ENCODE measurements around the gene CHRNA4. TPM values are rescaled to one million over a fixed set of nuclear protein-coding genes. Genes with fewer than 3 reads are reported as not detected.
A peak's percentile ranks its signal among the peaks of the same experiment; 100 is the strongest.

Gene CHRNA4
- total RNA-seq, 6 experiments from 2014 or later: 4.6 to 165 (median 26.8) TPM

DNA sequence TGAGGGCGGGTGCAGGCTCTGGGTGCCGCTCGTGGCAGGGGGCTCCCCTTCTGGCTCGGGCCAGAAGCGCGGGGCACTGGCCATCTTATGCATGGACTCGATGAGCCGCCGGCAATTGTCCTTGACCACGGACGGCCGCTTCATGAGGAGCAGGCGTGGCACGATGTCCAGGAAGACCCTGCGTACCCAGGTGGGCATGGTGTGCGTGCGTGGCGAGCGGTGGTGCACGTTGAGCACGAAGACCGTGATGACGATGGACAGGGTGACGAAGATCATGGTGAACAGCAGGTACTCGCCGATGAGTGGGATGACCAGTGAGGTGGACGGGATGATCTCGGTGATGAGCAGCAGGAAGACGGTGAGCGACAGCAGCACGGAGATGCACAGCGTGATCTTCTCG is 11.0 kb downstream of the CHRNA4 start:
- Histone ChIP-seq H3K27me3 (no peaks in the 10 kb centered on the region), H3K4me1 (no peaks in the 10 kb centered on the region), H3K9me3 (no peaks in the 10 kb centered on the region), H3K27ac (no peak overlapping the region), H3K36me3 (peaks cover 0 to under 1% (median 0%) of the 10 kb centered on the region in 4 donors), H3K4me3 (no peak overlapping the region)
- intact Hi-C loops (cut with DNase I): no loop called here
- ATAC-seq: no peak
- TF ChIP-seq, protein P1, sequence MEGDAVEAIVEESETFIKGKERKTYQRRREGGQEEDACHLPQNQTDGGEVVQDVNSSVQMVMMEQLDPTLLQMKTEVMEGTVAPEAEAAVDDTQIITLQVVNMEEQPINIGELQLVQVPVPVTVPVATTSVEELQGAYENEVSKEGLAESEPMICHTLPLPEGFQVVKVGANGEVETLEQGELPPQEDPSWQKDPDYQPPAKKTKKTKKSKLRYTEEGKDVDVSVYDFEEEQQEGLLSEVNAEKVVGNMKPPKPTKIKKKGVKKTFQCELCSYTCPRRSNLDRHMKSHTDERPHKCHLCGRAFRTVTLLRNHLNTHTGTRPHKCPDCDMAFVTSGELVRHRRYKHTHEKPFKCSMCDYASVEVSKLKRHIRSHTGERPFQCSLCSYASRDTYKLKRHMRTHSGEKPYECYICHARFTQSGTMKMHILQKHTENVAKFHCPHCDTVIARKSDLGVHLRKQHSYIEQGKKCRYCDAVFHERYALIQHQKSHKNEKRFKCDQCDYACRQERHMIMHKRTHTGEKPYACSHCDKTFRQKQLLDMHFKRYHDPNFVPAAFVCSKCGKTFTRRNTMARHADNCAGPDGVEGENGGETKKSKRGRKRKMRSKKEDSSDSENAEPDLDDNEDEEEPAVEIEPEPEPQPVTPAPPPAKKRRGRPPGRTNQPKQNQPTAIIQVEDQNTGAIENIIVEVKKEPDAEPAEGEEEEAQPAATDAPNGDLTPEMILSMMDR (IDR thresholded peaks at IDR 0.05): no peak
- TF ChIP-seq POLR2A (IDR thresholded peaks at IDR 0.05): no peak
- WGBS (ENCODE audit: insufficient coverage, low coverage, low lambda C conversion rate, missing lambda C conversion rate): 97% methylated on average over 15 of the region's 33 CpGs
- peak in 1 of 3 donors; percentile 51 for DNase-seq

DNA sequence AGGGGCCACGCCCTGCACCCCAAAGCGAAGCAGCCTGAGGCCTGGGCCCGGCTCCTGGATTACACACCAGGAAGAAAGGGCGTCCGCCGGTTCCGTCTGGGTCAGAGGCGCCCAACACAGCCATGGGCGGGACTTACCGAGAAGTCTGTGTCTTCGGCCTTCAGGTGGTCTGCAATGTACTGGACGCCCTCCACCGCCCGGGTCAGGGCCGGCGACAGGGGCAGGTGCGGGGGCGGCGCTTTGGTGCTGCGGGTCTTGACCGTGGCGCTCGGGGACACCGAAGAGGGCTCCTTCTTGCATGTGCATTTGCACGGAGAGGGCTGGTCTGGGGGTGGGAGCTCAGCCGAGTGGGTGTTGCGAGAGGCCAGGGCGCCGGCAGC is 11.6 kb downstream of the CHRNA4 start:
- ATAC-seq (no peak), DNase-seq (peak in 1 of 3 donors; percentile 50)
- TF ChIP-seq, protein P1 (IDR thresholded peaks at IDR 0.05): no peak
- Histone ChIP-seq H3K9me3 (no peaks in the 10 kb centered on the region), H3K36me3 (no peaks in the 10 kb centered on the region), H3K4me3 (no peak overlapping the region), H3K27ac (no peak overlapping the region), H3K4me1 (no peaks in the 10 kb centered on the region), H3K27me3 (no peaks in the 10 kb centered on the region)
- 60% methylated on average over 1 of the region's 29 CpGs for WGBS (ENCODE audit: insufficient coverage, low coverage, low lambda C conversion rate, missing lambda C conversion rate)
- intact Hi-C loops (cut with DNase I): no loop called here

DNA sequence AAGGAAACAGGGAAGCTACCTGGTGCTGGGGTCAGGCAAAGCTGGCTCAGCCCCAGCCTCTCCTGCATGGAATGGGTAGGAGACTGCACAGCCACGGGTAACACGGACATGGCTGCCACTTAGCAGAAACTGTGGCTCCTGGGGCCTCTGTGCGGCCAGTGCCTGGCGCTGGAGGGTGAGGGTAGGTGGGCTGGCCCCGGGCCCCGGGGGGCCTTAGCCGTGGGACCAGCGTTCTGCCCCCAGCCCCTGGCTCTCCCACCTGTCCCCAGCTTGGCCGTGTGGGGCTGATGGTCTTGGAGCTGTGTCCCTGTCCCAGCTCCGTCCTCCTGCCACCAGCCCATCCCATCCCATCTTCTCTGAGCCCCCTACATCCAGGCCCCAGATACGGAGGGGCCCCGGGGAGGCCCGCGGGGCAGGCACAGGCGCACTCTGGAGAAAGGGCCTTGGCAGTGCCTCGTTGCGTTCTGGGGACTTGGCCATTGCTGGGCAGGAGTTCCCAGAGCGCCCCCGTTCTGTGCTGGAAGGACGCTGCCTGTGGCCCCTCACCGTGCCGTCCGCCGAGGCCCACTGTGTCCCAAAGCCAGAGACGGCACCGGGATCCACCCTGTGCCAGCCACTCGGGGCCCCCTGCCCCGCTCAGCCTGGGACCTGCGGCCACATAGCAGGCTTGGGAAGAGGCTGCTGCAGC is 12.2 kb downstream of the CHRNA4 start:
- intact Hi-C loops (cut with DNase I): no loop called here
- H3K4me3 ChIP-seq: no peak overlapping the region
- WGBS (ENCODE audit: insufficient coverage, low coverage, low lambda C conversion rate, missing lambda C conversion rate): no CpG with 5 or more reads among the region's 29 CpGs
- H3K9me3 ChIP-seq: no peaks in the 10 kb centered on the region
- no peaks in the 10 kb centered on the region for H3K27me3 ChIP-seq
- no peak overlapping the region for H3K27ac ChIP-seq
- H3K4me1 ChIP-seq: no peaks in the 10 kb centered on the region
- ATAC-seq (no peak), DNase-seq (peak in 1 of 3 donors; percentile 45)
- no peaks in the 10 kb centered on the region for H3K36me3 ChIP-seq
- TF ChIP-seq, protein P1 (IDR thresholded peaks at IDR 0.05): no peak
- no peak for TF ChIP-seq POLR2A (IDR thresholded peaks at IDR 0.05)

DNA sequence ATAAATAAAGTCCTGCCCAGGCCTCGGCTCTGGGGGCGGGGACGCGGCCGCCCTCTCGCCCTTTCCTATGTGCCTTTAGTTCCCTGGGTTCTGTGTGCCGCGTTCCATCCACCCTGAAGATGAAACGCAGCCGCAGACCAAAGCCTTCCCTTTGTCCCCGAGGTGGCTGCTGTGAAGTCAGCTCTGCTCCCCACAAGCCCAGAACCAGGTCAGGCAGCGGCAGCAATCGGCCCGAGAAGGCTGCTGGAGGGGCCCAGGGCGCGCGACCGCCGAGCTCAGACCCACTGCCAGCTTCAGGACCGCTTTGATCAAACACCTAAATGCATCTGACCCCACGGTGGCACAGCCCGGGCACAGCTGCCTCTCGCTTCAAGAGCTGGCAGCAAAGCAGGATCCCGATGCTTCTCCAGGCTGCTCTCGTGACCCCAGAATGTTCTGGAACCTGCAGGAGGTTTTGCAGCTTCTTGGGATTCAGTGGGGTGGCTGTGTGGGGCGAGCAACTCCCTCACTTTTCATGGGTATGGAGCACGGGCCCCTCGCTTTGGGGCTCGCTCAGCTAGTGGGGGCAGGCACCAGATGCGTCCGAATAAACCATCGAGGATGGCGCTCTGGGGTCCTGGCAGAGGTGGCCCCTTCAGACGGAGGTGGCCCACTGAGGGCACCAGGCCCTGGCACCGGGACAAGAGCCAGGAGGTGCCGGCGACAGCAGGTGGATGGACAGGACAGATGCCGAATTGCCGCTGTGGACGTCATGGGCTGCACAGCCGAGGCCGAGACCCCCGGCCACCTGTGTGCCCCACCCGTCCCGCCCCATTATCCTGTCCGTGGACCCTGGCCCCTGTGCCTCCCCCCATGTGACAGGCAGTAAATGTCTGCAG is 13.0 kb downstream of the CHRNA4 start:
- Histone ChIP-seq H3K9me3 (no peaks in the 10 kb centered on the region), H3K4me1 (no peaks in the 10 kb centered on the region), H3K36me3 (no peaks in the 10 kb centered on the region), H3K27me3 (no peaks in the 10 kb centered on the region), H3K4me3 (no peak overlapping the region), H3K27ac (no peak overlapping the region)
- WGBS (ENCODE audit: insufficient coverage, low coverage, low lambda C conversion rate, missing lambda C conversion rate): 66% methylated on average over 3 of the region's 46 CpGs
- ATAC-seq: no peak
- TF ChIP-seq POLR2A (IDR thresholded peaks at IDR 0.05): no peak
- TF ChIP-seq, protein P1 (IDR thresholded peaks at IDR 0.05): no peak
- intact Hi-C loops (cut with DNase I): no loop called here
- DNase-seq: peak in 1 of 3 donors; percentile 46

Measured in right lobe of liver (tissue), 6 donors.